Ovary (tissue), 9 donors: ENCODE measurements around the gene MT1HL1. TPM values are rescaled to one million over a fixed set of nuclear protein-coding genes. Genes with fewer than 3 reads are reported as not detected.

Experiments used
- DNase-seq, 5 donors: peaks; one replicate each; pipeline ENCODE4 v3.0.0-alpha.2; 2019 to 2020
- H3K27ac ChIP-seq, 2 donors: fragments of 200-600 bp; one replicate each; pipeline versions ENCODE4 v1.5.1 to v1.8.0; 2019 to 2022
- H3K27me3 ChIP-seq: fragments of 200-600 bp; one replicate; pipeline ENCODE4 v1.8.0; 2022
- H3K36me3 ChIP-seq: fragments of 200-600 bp; sonication (generic); one replicate; pipeline ENCODE4 v1.5.1; 2019
- H3K4me1 ChIP-seq: one replicate; pipeline ENCODE4 v1.8.1; 2013; ENCODE audit warnings: mild to moderate bottlenecking, moderate library complexity; ENCODE audit not compliant: insufficient read depth
- H3K4me3 ChIP-seq: fragments of 200-600 bp; sonication (generic); one replicate; pipeline ENCODE4 v1.5.1; 2017
- H3K9me3 ChIP-seq, 2 donors: fragments of 200-600 bp in 1 of 2; sonication (generic) in 1 of 2; one replicate each; pipeline versions ENCODE4 v1.5.1 to v1.8.1; 2013 to 2019; ENCODE audit warnings: mild to moderate bottlenecking in 1 of 2, moderate library complexity in 1 of 2
- CTCF ChIP-seq, 3 donors: fragments of 450-650 bp in 2 of 3; fragments of 200-600 bp in 1 of 3; IDR thresholded peaks; one replicate each; pipeline versions ENCODE4 v1.5.1 to v1.8.0; 2016 to 2022; ENCODE audit warnings: antibody characterized with exemption in 3 of 3, mild to moderate bottlenecking in 1 of 3
- EP300 ChIP-seq: sonication (generic); formaldehyde crosslinking; IDR thresholded peaks from one replicate; pipeline ENCODE4 v1.6.1; 2017; ENCODE audit warnings: antibody characterized with exemption
- POLR2A ChIP-seq: fragments of 450-650 bp; IDR thresholded peaks from one replicate; pipeline ENCODE4 v1.6.1; 2017; ENCODE audit warnings: antibody characterized with exemption, mild to moderate bottlenecking, moderate library complexity
- WGBS, 3 donors: extraction: QIAGEN DNeasy Blood & Tissue Kit in 1 of 3; methylation state at CpG; one replicate each; pipeline versions ENCODE4 v1.1.5 to v1.1.7; 2013 to 2017; 5-methylcytosine and 5-hydroxymethylcytosine counted together
- intact Hi-C, 4 donors: fragments of 100-400 bp; cut with DNase I; formaldehyde crosslinking; loops; one replicate each; pipeline versions ENCODE4 v1.11.0 to v1.15.1; 2022 to 2023
- polyA plus RNA-seq, 2 donors: library from polyadenylated mRNA; stranded (reverse); fragments of 200-250 nt in 1 of 2; fragments of 350-450 nt in 1 of 2; fragmentation: Illumina TruSeq in 1 of 2; extraction: RNeasy Lipid Tissue Mini Kit (QIAGEN cat#74804) in 1 of 2; gene quantifications; one replicate each; pipeline ENCODE4 v1.2.3, GENCODE V29; 2013 to 2014
- total RNA-seq, 7 donors: library from RNA; depleted of rRNA in 2 of 7; stranded (reverse); fragments of >200 nt in 2 of 7; fragmentation: NEBNext Ultra II Directional in 3 of 7; extraction: Animal tissue kit (Norgen Biotek cat#: 25700) in 3 of 7; gene quantifications; one replicate each; pipeline versions ENCODE4 v1.1.0 to v1.2.4, GENCODE V29; 2016 to 2023
- donor health status: DM: no; HTN: no; CAD: no; lungs with moderate emphysema.
- donor health status: DM: no; HTN: no; CAD: no.
- donor health status: Bipolar disorder and iron deficiency.
- donor health status: DM: yes; HTN: yes; CAD: no.
- donor health status: DM: no; HTN: no; CAD: no.
- donor health status: DM: yes; HTN: yes; CAD: no.

Gene MT1HL1
- total and polyA plus RNA-seq, 9 donors, result not detected

GRCh38 chr1:236966636-236967035 is 37.6 kb downstream of the MT1HL1 start:
- Histone ChIP-seq H3K4me1 (no peaks in the 10 kb centered on the region), H3K36me3 (no peaks in the 10 kb centered on the region), H3K4me3 (no peak overlapping the region), H3K27ac (no peak overlapping the region), H3K9me3 (no peaks in the 10 kb centered on the region), H3K27me3 (no peaks in the 10 kb centered on the region)
- TF ChIP-seq CTCF (IDR thresholded peaks at IDR 0.05), result no peak
- TF ChIP-seq EP300, result no peak
- no peak for TF ChIP-seq POLR2A
- intact Hi-C loops, result no loop called here
- DNase-seq, result no peak
- WGBS, 3 donors, result 78 to 86% (median 83%) methylated on average over 6 of the region's 6 CpGs

- 74 to 92% (median 81%) methylated on average over 2 of the region's 2 CpGs for WGBS, 3 donors
- H3K9me3 ChIP-seq, result no peaks in the 10 kb centered on the region
- no peak for DNase-seq
- no peaks in the 10 kb centered on the region for H3K4me1 ChIP-seq
- no peak overlapping the region for H3K27ac ChIP-seq
- H3K36me3 ChIP-seq, result no peaks in the 10 kb centered on the region
- no peak for TF ChIP-seq POLR2A
- H3K4me3 ChIP-seq, result no peak overlapping the region
- intact Hi-C loops, result no loop called here
- no peaks in the 10 kb centered on the region for H3K27me3 ChIP-seq
Observed at GRCh38 chr1:236963920-236964319, 40.3 kb downstream of the MT1HL1 start.

- H3K9me3 ChIP-seq, result no peaks in the 10 kb centered on the region
- DNase-seq, result no peak
- H3K36me3 ChIP-seq, result no peaks in the 10 kb centered on the region
- intact Hi-C loops, result no loop called here
- H3K27ac ChIP-seq, result no peak overlapping the region
- no peaks in the 10 kb centered on the region for H3K27me3 ChIP-seq
- H3K4me3 ChIP-seq, result no peak overlapping the region
- H3K4me1 ChIP-seq, result no peaks in the 10 kb centered on the region
- WGBS, 3 donors, result 90 to 96% (median 95%) methylated on average over 2 of the region's 2 CpGs
- TF ChIP-seq POLR2A, result no peak
- no peak for TF ChIP-seq EP300
- TF ChIP-seq CTCF (IDR thresholded peaks at IDR 0.05), result no peak
Observed at GRCh38 chr1:236959112-236959511, 45.1 kb downstream of the MT1HL1 start.

- 75 to 78% (median 77%) methylated on average over 5 of the region's 5 CpGs for WGBS, 3 donors
- Histone ChIP-seq H3K9me3 (no peaks in the 10 kb centered on the region), H3K27me3 (no peaks in the 10 kb centered on the region), H3K4me3 (no peak overlapping the region), H3K27ac (no peak overlapping the region), H3K36me3 (no peaks in the 10 kb centered on the region), H3K4me1 (no peaks in the 10 kb centered on the region)
- DNase-seq, result no peak
- intact Hi-C loops, result no loop called here
- TF ChIP-seq EP300, result no peak
- TF ChIP-seq POLR2A, result no peak
- no peak for TF ChIP-seq CTCF (IDR thresholded peaks at IDR 0.05)
Observed at GRCh38 chr1:236957235-236957634, 47.0 kb downstream of the MT1HL1 start.

Other genes starting within 250 kb of the MT1HL1 start
- 10 to 100 TPM; 26.1 to 60.8 (median 51.9) TPM for gene MTR, start 209.1 kb downstream of the MT1HL1 start, total RNA-seq
- 10 to 100 TPM; 10.2 to 21.9 TPM for gene MTR, start 209.1 kb downstream of the MT1HL1 start, polyA plus RNA-seq
- 10 to 100 TPM in 2 of 7 donors, 1 to 10 TPM in 5; 3.0 to 13.8 (median 5.7) TPM for gene RYR2, start 37.7 kb upstream of the MT1HL1 start, total RNA-seq
- 1 to 10 TPM; 3.5 to 4.9 TPM for gene RYR2, start 37.7 kb upstream of the MT1HL1 start, polyA plus RNA-seq